NT2/D1 (cell line): ENCODE data around the gene ATP2C1.

Source experiments
- DNase-seq: peaks from one replicate; pipeline ENCODE4 v3.0.0-alpha.2; 2011; ENCODE audit warnings: low read depth, low spot score
- H3K27me3 ChIP-seq: 2 replicates; pipeline ENCODE4 v1.6.0; 2011; ENCODE audit warnings: mild to moderate bottlenecking; ENCODE audit not compliant: insufficient read length, insufficient read depth
- H3K36me3 ChIP-seq: 2 replicates; pipeline ENCODE4 v1.6.1; 2011; ENCODE audit warnings: mild to moderate bottlenecking, low read length, mixed read lengths; ENCODE audit not compliant: insufficient read depth, insufficient read length
- H3K4me1 ChIP-seq: 2 replicates; pipeline ENCODE4 v1.5.1; 2011; ENCODE audit not compliant: insufficient read depth, insufficient read length
- H3K4me3 ChIP-seq: 2 replicates; pipeline ENCODE4 v1.5.1; 2011; ENCODE audit warnings: low read depth; ENCODE audit not compliant: insufficient read length
- H3K9ac ChIP-seq: 2 replicates; pipeline ENCODE4 v1.6.0; 2011; ENCODE audit warnings: low read depth; ENCODE audit not compliant: insufficient read length
- H3K9me3 ChIP-seq: 2 replicates; pipeline ENCODE4 v1.5.1; 2011; ENCODE audit warnings: mild to moderate bottlenecking, low read length; ENCODE audit not compliant: insufficient read depth
- SUZ12 ChIP-seq: IDR thresholded peaks from 2 replicates; pipeline ENCODE4 v1.6.1; 2011; ENCODE audit not compliant: insufficient read length, insufficient read depth; ENCODE audit errors: extremely low read depth
- YY1 ChIP-seq: IDR thresholded peaks from 2 replicates; pipeline ENCODE4 v1.6.1; 2011; ENCODE audit not compliant: insufficient read length, insufficient read depth
- ZNF274 ChIP-seq: IDR thresholded peaks from 2 replicates; pipeline ENCODE4 v1.6.1; 2011; ENCODE audit warnings: mild to moderate bottlenecking, low read depth, low read length

Gene ATP2C1

GRCh38 chr3:131050001-131050400 is 156.1 kb downstream of the ATP2C1 start:
- TF ChIP-seq ZNF274: no peak
- H3K4me3 ChIP-seq: no peak overlapping the region
- H3K9me3 ChIP-seq: peaks cover 6% of the 10 kb centered on the region; the same call in 1 of the 2 replicates
- no peak for DNase-seq
- no peak overlapping the region for H3K9ac ChIP-seq
- H3K4me1 ChIP-seq: peaks cover 4% of the 10 kb centered on the region
- no peaks in the 10 kb centered on the region for H3K36me3 ChIP-seq
- no peaks in the 10 kb centered on the region for H3K27me3 ChIP-seq

- H3K4me1 ChIP-seq: no peaks in the 10 kb centered on the region
- TF ChIP-seq YY1: no peak
- no peak for TF ChIP-seq SUZ12
- TF ChIP-seq ZNF274: no peak
- H3K9ac ChIP-seq: no peak overlapping the region
- no peaks in the 10 kb centered on the region for H3K9me3 ChIP-seq
- no peaks in the 10 kb centered on the region for H3K36me3 ChIP-seq
- H3K27me3 ChIP-seq: no peaks in the 10 kb centered on the region
- no peak overlapping the region for H3K4me3 ChIP-seq
- no peak for DNase-seq
These were observed 159.4 kb downstream of the ATP2C1 start for GRCh38 chr3:131053043-131053859.
